Ovary (tissue), 3 donors: ENCODE results near the gene ITSN2.

ENCODE experiments used
- CTCF ChIP-seq, 3 donors: fragments of 450-650 bp in 2 of 3; fragments of 200-600 bp in 1 of 3; IDR thresholded peaks; one replicate each; pipeline versions ENCODE4 v1.5.1 to v1.8.0; 2016 to 2022; ENCODE audit warnings: antibody characterized with exemption in 3 of 3, mild to moderate bottlenecking in 1 of 3
- EP300 ChIP-seq: sonication (generic); formaldehyde crosslinking; IDR thresholded peaks from one replicate; pipeline ENCODE4 v1.6.1; 2017; ENCODE audit warnings: antibody characterized with exemption
- POLR2A ChIP-seq: fragments of 450-650 bp; IDR thresholded peaks from one replicate; pipeline ENCODE4 v1.6.1; 2017; ENCODE audit warnings: antibody characterized with exemption, mild to moderate bottlenecking, moderate library complexity
- donor health status: DM: no; HTN: no; CAD: no.

GRCh38 chr2:24403168-24403831 is 43.0 kb upstream of the ITSN2 start:
- TF ChIP-seq EP300: no peak
- TF ChIP-seq POLR2A: no peak
- TF ChIP-seq CTCF (IDR thresholded peaks at IDR 0.05): no peak
